ENCODE measurements around the gene PTPRD. TPM values are rescaled to one million over a fixed set of nuclear protein-coding genes. Genes with fewer than 3 reads are reported as not detected.

The PTPRD gene
- total RNA-seq, 2 donors from 2014 or later = 19.6 to 101 TPM

- ATAC-seq (ENCODE audit: insufficient number of reproducible peaks, low FRiP score, low read depth) (no peak), DNase-seq (ENCODE audit: low spot score) (no peak)
- H3K27ac ChIP-seq = no peak overlapping the region
- no peaks in the 10 kb centered on the region for H3K36me3 ChIP-seq
- H3K9me3 ChIP-seq = no peaks in the 10 kb centered on the region
- peaks cover 0 to 17% of the 10 kb centered on the region in 2 donors for H3K4me1 ChIP-seq (ENCODE audit: control insufficient read depth in 1 of 2, low read depth in 2 of 2)
- no peak overlapping the region for H3K4me3 ChIP-seq
- no peaks in the 10 kb centered on the region for H3K27me3 ChIP-seq (replicated peaks; ENCODE audit: insufficient read depth)
- TF ChIP-seq CTCF (IDR thresholded peaks at IDR 0.05) = no peak
Observed at GRCh38 chr9:8381601-8382000, 2231.2 kb downstream of the PTPRD start.

GRCh38 chr9:8374471-8374870 is 2238.3 kb downstream of the PTPRD start:
- no peak for DNase-seq (ENCODE audit: low spot score)
- Histone ChIP-seq H3K4me1 (ENCODE audit: control insufficient read depth in 1 of 2, low read depth in 2 of 2) (no peaks in the 10 kb centered on the region), H3K27ac (no peak overlapping the region), H3K36me3 (no peaks in the 10 kb centered on the region), H3K27me3 (replicated peaks; ENCODE audit: insufficient read depth) (no peaks in the 10 kb centered on the region), H3K4me3 (no peak overlapping the region), H3K9me3 (no peaks in the 10 kb centered on the region)
- ATAC-seq (ENCODE audit: insufficient number of reproducible peaks, low FRiP score, low read depth) = no peak
- TF ChIP-seq CTCF (IDR thresholded peaks at IDR 0.05) = no peak

- ATAC-seq (ENCODE audit: insufficient number of reproducible peaks, low FRiP score, low read depth) = no peak
- TF ChIP-seq CTCF (IDR thresholded peaks at IDR 0.05) = no peak
- DNase-seq (ENCODE audit: low spot score) = no peak
Observed at GRCh38 chr9:8371686-8372085, 2241.1 kb downstream of the PTPRD start.

GRCh38 chr9:8366161-8366926 is 2246.5 kb downstream of the PTPRD start:
- Histone ChIP-seq H3K4me1 (ENCODE audit: control insufficient read depth in 1 of 2, low read depth in 2 of 2) (peaks cover 8 to 20% of the 10 kb centered on the region in 2 donors), H3K27ac (peak overlapping the region in 1 of 2 donors; percentile 15), H3K27me3 (replicated peaks; ENCODE audit: insufficient read depth) (no peaks in the 10 kb centered on the region), H3K4me3 (no peak overlapping the region), H3K36me3 (no peaks in the 10 kb centered on the region), H3K9me3 (no peaks in the 10 kb centered on the region)
- ATAC-seq (ENCODE audit: insufficient number of reproducible peaks, low FRiP score, low read depth) (no peak), DNase-seq (ENCODE audit: low spot score) (no peak)
- no peak for TF ChIP-seq CTCF (IDR thresholded peaks at IDR 0.05)

More at GRCh38 chr9:8371686-8372085, 2241.1 kb downstream of the PTPRD start:
- Histone ChIP-seq H3K4me3 (no peak overlapping the region), H3K4me1 (ENCODE audit: control insufficient read depth in 1 of 2, low read depth in 2 of 2) (peaks cover 2 to 4% of the 10 kb centered on the region in 2 donors), H3K27ac (no peak overlapping the region), H3K9me3 (no peaks in the 10 kb centered on the region), H3K27me3 (replicated peaks; ENCODE audit: insufficient read depth) (no peaks in the 10 kb centered on the region), H3K36me3 (no peaks in the 10 kb centered on the region)

GRCh38 chr9:8365466-8366160 is 2247.2 kb downstream of the PTPRD start:
- Histone ChIP-seq H3K4me3 (no peak overlapping the region), H3K27ac (no peak overlapping the region), H3K27me3 (replicated peaks; ENCODE audit: insufficient read depth) (no peaks in the 10 kb centered on the region), H3K9me3 (no peaks in the 10 kb centered on the region), H3K4me1 (ENCODE audit: control insufficient read depth in 1 of 2, low read depth in 2 of 2) (peaks cover 8 to 20% of the 10 kb centered on the region in 2 donors), H3K36me3 (no peaks in the 10 kb centered on the region)
- ATAC-seq (ENCODE audit: insufficient number of reproducible peaks, low FRiP score, low read depth) (no peak), DNase-seq (ENCODE audit: low spot score) (no peak)
- no peak for TF ChIP-seq CTCF (IDR thresholded peaks at IDR 0.05)
